GOT3 (cell line): ENCODE measurements around the gene PTK6.
"Not testable (repeated sequence)": the region's sequence is repeated elsewhere in the genome, so short reads cannot be mapped to it uniquely, and the experiment has no call there.

Experiments
- DNase-seq: peaks from one replicate; lab custom pipeline; 2025; ENCODE audit warnings: mixed read lengths; lab: John Stamatoyannopoulos, UW

Gene PTK6

DNA sequence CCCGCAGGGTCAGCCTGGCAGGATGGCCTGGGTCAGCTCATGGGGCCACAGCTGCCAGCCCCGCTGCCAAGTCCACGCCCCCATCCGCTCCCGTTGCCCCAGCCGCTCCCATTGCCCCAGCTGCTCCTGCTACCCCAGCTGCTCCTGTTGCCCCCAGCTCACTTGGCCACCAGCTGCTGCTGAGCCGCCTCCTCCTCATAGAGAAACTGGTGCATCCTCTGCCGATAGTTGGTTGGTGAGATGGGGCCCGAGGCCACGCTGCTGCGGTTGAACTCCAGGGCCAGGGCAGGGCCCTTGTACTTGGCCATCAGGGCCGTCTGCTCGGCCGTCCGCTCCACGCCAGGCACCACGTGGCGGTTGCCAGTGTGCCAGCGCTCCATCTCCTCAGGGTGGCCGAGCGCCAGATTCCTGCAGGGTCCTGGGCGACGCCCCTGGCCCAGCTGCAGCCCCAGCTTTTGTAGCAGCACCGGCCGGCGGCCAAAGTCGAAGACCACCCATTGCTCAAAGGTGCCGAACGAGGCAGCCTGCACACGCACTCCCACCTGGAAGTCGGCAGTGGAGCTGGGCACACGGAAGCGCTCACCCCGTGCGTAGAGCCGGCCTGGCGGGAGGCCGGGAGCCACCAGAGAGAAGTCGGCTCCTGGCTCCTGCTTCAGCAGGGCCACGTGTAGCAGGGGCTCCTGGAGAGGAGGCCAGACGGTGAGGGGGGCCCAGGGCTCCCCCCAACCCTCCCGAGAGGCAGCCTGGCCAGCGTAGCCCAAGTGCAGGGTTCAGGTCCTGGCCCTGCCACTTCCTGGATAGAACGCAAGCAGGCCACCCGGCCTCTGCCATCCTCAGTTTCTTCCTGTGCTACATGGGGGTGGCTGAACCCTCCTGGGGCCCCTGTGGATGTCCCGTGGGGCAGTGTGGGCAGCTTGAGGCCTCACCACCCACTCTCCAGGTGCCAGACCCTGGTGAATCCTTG lies 32.1 kb upstream of the PTK6 start:
- no peak for DNase-seq

DNA sequence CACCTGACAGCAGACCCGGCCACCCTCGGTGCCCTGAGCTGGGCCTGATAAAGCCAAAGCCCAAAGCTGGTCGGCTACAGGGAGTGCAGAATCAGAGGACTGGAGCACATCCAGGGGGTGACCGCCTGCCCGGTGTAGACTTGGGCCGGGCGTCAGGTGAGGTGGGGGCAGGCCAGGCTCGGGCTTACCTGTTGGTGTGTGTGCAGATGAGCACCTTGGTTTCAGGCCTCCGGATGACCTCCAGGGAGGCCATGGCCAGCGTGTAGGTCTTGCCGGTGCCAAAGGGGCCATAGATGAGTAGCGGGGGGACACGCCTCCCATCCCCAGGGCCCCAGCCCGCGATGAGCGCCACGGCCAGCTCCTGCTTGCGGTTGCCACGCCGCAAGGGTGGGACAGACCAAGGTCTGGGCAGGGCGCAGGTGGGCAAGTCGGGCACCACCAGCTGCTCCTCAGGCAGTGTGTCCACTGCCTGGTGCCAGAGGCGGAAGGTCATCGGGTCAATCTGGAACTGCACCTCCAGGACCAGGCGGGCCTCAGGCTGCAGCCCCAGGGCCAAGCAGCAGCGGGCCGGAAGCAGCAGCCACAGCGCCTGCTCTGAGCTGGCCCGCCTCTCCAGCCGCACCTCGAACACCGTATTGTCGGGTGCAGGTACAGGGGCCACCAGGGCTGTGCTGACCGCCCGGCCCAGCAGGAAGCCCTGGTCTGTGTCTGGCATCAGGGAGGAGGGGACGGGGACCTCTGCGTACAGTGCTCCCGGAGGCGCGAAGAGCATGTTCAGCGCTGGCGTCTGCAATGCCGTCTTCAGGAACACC lies 31.2 kb upstream of the PTK6 start:
- no peak for DNase-seq

DNA sequence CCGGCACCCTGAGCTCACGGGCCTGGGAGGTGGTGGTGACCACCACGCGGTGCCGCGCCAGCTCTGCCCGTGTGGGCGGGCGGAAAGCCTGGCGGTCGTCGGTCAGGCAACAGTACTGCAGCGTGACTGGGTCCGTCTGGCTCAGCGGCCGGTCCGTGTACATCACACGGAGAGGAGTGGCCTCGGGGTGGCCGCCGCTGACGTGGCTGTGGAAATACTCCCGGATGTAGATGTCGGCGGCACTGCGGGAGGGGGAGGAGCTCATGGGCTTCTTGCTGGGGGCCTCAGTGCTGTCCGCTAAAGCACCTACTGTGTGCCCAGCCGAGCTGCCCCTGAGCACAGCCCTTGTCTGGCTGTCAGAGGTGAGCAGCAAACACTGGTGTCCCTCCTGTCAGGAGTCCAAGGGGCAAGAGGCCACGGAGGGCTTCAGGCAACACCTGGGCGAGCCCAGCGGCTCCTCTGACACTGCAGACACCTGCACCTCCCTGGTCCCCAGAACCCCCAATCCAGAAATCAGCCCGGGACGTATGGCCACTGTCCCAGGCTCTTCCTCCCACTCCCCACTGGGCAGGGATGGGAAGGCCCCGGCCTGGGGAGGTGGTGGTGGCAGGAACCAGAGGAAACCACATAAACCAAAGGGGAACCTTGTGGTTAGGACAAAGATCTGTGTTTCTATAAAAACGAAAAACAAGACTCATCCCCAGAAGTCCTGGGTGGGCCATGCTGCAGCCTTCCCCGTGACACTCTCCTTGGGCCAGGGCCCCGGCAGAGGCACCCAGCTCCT lies 30.4 kb upstream of the PTK6 start:
- DNase-seq = no peak

GRCh38 chr20:63567136-63567385 lies 29.9 kb upstream of the PTK6 start:
- no peak for DNase-seq

- DNase-seq = no peak
Observed at GRCh38 chr20:63566395-63567135, 29.4 kb upstream of the PTK6 start.

DNA sequence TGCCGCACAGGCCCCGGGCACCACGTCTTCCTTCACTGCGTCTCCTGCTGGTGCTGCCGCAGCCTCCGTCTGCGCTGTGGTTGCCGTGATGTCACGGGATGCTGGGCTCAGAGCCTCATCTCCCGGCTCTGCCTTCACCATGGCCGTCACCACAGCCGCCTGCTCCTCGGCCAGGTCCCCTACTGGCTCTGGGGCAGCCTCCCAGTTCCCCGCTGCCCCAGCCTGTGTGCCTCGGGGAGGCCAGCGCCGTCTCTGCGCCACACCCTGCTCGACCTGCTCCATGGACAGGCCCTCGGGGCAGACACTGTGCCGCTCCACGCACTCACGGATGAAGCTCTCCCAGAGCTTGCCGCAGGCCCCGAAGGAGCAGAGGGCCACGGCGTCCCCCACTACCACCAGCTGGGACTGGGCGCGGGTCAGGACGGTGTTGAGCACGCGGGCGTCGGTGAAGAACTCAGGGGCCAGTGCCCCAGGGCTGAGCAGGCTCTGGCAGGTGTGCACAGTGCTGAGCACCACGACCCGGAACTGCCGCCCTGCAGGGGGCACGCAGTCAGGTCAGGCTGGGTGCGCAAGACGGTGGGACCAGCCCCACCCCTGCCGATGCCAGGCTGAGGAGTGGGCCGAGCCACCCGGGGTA lies 28.6 kb upstream of the PTK6 start:
- DNase-seq = no peak

GRCh38 chr20:63565021-63565698 lies 28.0 kb upstream of the PTK6 start:
- DNase-seq = no peak

DNA sequence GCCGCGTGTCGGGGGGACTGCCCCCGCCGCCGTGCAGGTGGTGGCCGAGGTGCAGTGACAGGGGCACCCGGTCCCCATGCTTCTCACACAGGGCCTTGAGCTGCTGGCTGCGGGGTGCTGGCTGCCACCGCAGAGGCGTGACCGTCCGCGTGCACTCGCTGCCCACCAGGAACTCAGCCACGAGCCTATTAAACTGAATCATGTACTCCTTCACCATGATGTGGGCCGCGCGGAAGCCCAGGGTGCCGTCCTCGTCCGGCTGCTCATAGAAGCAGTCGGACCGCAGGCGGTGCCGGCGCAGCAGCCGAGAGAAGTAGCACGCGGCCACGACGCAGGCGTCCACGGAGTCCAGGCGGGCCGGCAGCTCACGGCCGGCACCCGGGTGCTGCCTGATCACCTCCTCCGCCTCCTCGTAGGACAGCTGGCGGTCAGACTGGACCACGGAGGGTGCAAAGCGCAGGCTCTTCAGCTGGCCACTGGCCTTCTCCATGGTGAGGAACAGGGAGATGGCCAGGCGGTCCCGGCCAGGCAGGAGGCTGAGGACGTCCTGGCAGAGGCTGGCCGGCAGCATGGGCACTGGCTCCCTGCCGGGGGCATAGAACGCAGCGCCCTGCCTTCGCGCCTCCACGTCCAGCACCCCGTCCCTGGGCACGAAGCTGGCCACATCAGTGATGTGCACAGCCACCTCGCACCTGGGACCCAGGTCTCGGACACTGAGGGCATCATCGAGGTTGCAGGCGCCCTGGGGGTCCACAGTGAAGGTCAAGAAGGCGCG lies 27.0 kb upstream of the PTK6 start:
- no peak for DNase-seq

DNA sequence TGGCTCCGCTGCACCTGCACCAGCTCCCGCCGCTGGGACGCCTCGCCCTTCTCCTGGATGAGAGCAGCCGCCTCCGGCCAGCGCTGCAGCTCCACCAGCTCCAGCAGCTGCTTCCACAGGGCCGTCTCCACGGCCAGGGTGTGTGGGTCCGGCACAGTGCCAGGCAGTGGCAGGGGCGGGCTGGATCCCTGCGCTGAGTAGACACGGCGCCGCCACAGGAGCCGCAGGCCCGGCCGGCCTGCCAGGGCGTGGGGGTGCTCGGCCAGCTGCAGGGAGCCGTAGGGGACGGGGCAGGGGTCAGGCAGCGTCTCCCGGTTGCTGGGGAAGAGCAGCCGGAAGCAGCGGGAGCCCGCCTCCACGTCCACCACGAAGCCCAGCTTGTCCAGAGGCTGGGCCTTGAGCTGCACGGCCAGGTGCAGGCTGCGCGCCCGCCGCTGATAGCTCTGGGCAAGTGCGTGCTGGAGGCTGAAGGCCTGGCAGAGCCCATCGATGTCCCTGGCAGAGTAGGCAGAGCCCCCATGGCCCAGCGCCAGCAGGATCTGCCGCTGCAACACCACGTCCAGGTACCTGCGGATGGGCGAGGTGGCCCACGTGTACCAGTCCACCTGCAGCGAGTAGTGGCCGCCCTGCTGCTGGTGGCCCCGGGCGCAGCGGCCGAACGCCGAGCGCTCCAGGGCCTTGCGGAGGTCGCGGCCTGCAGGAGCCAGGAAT lies 26.2 kb upstream of the PTK6 start:
- no peak for DNase-seq

DNA sequence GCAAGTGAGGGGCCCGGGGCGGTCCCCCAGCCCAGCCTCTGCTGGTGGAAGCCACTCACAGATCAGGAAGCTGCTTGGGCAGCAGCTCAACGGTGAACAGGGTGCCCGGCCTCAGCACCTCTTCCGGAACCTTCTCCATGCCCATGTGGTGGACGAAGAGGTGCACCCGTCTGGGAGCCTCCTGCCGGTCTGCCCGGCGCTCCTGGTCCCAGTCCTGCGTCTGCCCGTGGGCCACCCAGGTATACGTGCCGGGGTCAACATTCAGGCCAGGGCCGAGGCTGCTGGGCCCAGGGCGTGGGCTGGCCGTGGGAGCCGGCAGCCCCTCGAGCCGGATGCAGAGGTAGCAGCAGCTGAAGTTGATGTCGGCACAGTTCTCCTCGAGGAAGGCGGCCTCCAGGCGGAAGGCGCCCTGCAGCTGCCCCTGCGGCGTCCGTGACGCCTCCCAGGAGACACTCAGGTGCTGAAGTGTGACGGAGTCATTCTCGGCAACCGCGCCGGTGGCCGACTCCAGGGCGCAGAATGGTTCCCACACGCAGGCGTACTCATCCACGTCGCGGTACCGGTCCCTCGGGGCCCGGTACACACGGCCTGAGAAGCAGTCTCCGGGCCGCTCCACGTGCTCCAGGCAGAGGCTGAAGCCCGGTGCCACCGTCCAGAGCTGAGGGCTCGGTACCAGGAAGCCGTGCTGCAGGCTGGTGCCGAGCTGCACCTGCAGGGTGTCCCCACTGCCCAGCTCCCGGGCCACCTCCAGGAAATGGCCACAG lies 25.5 kb upstream of the PTK6 start:
- no peak for DNase-seq

- DNase-seq = no peak
Observed at GRCh38 chr20:63561624-63562396, 24.6 kb upstream of the PTK6 start.

DNA sequence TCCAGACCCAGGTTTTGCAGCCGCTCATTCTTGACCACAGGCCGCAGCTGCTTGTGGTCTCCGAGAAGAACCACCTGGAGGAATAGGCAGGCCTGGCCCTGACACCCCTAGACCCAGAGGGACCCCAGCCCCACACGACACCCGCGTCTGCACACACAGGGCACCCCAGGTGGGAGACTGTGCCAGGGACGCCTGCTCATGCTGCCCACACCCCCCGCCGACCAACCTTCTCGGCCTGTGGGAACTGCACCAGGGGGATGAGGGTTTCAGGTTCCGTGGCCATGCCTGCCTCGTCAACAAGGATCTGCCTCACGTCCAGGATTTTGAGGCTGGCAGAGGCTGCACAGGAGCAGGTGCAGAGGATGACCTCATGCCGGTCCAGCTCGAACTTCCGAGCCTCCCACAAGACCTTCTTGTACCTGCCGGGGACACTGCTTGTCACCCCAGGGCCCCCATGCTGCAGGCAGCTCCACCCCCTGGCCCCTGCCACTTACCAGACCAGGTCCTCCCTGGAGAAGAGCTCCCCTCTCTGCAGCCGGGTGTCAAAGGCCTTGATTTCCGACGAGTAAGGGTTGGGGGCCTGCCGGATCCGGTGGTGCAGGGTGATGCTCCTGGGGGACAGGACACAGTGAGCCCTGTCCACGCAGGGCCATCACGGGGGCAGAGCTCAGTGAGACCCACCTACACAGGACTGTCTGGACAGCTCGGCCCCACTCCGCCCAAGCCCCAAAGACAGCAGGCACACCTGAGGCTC lies 23.9 kb upstream of the PTK6 start:
- DNase-seq = no peak

GRCh38 chr20:63560333-63560805 lies 23.2 kb upstream of the PTK6 start:
- no peak for DNase-seq

DNA sequence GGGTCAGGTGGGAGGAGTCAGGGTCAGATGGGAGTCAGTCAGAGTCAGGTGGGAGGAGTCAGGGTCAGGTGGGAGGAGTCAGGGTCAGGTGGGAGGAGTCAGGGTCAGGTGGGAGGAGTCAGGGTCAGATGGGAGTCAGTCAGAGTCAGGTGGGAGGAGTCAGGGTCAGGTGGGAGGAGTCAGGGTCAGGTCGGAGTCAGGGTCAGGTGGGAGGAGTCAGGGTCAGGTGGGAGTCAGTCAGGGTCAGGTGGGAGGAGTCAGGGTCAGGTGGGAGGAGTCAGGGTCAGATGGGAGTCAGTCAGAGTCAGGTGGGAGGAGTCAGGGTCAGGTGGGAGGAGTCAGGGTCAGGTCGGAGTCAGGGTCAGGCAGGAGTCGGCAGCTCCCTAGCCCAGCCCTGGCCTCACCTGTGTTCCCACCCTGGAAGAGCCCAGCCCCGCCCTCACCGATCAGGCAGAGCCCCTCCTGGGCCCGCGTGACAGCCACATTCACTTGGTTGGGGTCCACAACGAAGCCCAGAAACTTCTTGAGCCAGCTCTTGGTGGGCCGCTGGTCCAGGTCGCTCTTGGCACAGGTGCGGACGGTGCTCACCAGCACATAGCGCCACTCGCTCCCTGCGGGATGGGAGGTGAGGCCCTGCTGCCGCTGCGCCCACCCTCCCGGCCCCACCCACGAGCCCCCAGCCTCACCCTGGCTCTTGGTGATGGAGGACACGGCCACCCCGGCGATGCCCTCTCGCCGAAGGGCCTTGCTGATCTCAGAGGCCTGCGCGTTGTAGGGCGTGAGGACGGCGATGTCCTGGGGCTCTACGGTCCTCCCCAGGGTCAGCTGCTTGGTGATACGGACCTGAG lies 22.5 kb upstream of the PTK6 start:
- not testable (repeated sequence) for DNase-seq

DNA sequence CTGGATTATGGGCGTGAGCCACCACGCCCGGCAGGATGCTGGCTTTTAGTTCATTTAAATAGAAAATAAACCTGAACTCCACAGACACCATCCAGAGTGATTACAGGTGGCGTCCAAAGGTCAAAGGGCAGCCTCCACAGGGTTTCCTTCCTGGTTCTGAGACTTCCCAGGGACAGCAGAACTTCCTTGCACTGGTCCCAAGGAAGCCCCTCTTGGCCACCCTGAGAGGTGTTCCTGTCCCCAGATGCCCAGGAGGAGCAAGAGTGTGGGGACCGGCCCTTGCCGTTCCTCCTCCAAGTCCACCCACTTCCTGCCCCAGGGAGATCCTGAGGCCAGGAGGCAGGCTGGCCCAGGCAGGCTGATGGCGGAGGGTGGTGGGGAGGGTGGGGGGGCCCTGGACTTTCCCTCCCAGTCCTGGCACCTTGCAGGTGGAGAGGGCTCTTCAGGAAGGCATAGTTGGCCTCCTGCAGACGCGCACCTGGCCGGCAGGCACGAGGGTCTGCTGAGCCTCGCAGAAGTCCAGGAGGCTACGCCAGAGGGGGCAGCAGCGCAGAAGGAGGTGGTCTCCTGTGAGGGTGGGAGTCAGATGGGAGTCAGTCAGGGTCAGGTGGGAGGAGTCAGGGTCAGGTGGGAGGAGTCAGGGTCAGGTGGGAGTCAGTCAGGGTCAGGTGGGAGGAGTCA lies 21.8 kb upstream of the PTK6 start:
- DNase-seq = no peak
